OCI-LY1 (cell line): Measurements from ENCODE around the gene DNTT.

ENCODE experiments used
- H2AFZ ChIP-seq: fragments of 200-600 bp; sonication (generic), shearing (Covaris generic); 2 replicates; pipeline ENCODE4 v1.6.0; 2014; ENCODE audit warnings: antibody characterized with exemption, mild to moderate bottlenecking, low read length
- H3F3A ChIP-seq: fragments of 200-600 bp; sonication (generic), shearing (Covaris generic); 2 replicates; pipeline ENCODE4 v1.6.0; 2014; ENCODE audit warnings: mild to moderate bottlenecking, antibody characterized with exemption, low read length, moderate library complexity; ENCODE audit not compliant: insufficient read depth
- H3K27ac ChIP-seq: fragments of 200-600 bp; sonication (generic); 2 replicates; pipeline ENCODE4 v1.5.1; 2014; ENCODE audit warnings: low read length, mixed run types, mild to moderate bottlenecking, low read depth; ENCODE audit not compliant: poor library complexity, severe bottlenecking
- H3K27me3 ChIP-seq: fragments of 200-600 bp; sonication (generic); 2 replicates; pipeline ENCODE4 v1.6.0; 2014; ENCODE audit warnings: antibody characterized with exemption, mild to moderate bottlenecking, low read length, moderate library complexity; ENCODE audit not compliant: insufficient read depth
- H3K36me3 ChIP-seq: fragments of 200-600 bp; sonication (generic); 2 replicates; pipeline ENCODE4 v1.6.1; 2014; ENCODE audit warnings: mild to moderate bottlenecking, antibody characterized with exemption, low read length, moderate library complexity, mixed read lengths; ENCODE audit not compliant: insufficient read depth
- H3K4me1 ChIP-seq: fragments of 200-600 bp; sonication (generic); 2 replicates; pipeline ENCODE4 v1.5.1; 2014; ENCODE audit warnings: mild to moderate bottlenecking, low read length, moderate library complexity; ENCODE audit not compliant: insufficient read depth, severe bottlenecking
- H3K4me2 ChIP-seq: fragments of 200-600 bp; sonication (generic), shearing (Covaris generic); 2 replicates; pipeline ENCODE4 v1.6.1; 2014; ENCODE audit warnings: low read length
- H3K4me3 ChIP-seq: fragments of 200-600 bp; sonication (generic); 2 replicates; pipeline ENCODE4 v1.5.1; 2014; ENCODE audit warnings: low read length, low read depth, mild to moderate bottlenecking, mixed read lengths; ENCODE audit not compliant: poor library complexity, severe bottlenecking
- H3K79me2 ChIP-seq: fragments of 200-600 bp; shearing (Covaris generic); 2 replicates; pipeline ENCODE4 v1.6.1; 2016; ENCODE audit warnings: mixed run types, low read length, mixed read lengths; ENCODE audit not compliant: insufficient read depth
- H3K9ac ChIP-seq: fragments of 200-600 bp; sonication (generic), shearing (Covaris generic); 2 replicates; pipeline ENCODE4 v1.6.1; 2014; ENCODE audit warnings: mild to moderate bottlenecking, low read length, mixed read lengths
- H3K9me2 ChIP-seq: fragments of 200-600 bp; sonication (generic), shearing (Covaris generic); 2 replicates; pipeline ENCODE4 v1.6.1; 2014; ENCODE audit warnings: low read depth, mild to moderate bottlenecking, low read length, mixed read lengths
- H3K9me3 ChIP-seq: fragments of 200-600 bp; shearing (Covaris generic); 2 replicates; pipeline ENCODE4 v1.6.1; 2014; ENCODE audit warnings: low read length, mixed read lengths
- H4K20me1 ChIP-seq: fragments of 200-600 bp; sonication (generic), shearing (Covaris generic); 2 replicates; pipeline ENCODE4 v1.6.0; 2016; ENCODE audit warnings: mild to moderate bottlenecking, low read length; ENCODE audit not compliant: insufficient read depth
- EZH2 ChIP-seq: fragments of 200-600 bp; sonication (generic), shearing (Covaris generic); IDR thresholded peaks from 2 replicates; pipeline ENCODE4 v1.8.0; 2017; ENCODE audit warnings: borderline replicate concordance, mixed run types, mild to moderate bottlenecking, antibody characterized with exemption, low read length, moderate library complexity, mixed read lengths
- TF ChIP-seq, protein P1 (sequence below): fragments of 200-600 bp; sonication (generic), shearing (Covaris generic); IDR thresholded peaks from 2 replicates; pipeline ENCODE4 v1.5.1; 2017; ENCODE audit warnings: mild to moderate bottlenecking, antibody characterized with exemption, low read length, moderate library complexity, mixed read lengths

The DNTT gene

DNA sequence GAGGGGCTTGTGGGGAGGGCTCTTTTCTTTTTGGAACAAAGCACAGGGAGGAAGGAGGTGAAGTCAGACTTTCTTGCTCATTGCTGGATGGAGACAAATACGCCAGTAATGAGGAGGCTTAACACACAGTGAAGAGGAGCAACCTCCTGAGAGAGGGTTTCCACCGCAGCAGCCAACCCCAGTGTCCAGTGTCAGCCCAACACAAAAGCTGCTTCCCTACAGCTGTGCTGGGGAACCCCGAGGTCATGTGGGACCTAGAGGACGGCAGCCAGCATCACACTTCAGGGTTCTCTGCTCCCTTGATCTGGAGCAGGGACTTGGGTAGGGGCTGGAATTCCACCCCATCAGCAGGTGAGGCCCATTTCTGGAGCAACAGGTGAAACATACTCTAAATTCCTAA, 40.6 kb upstream of the DNTT start:
- Histone ChIP-seq H3K4me2 (peak overlapping the region; percentile 58), H3K36me3 (peaks cover 70% of the 10 kb centered on the region), H3K79me2 (peaks cover 86% of the 10 kb centered on the region), H3K27ac (peak overlapping the region; percentile 72), H3F3A (0 out of 2 replicates have a peak, but pooled peaks cover 3% of the 10 kb centered on the region), H3K4me3 (peak overlapping the region; percentile 37), H3K9me2 (no peaks in the 10 kb centered on the region), H3K27me3 (no peaks in the 10 kb centered on the region), H3K4me1 (peaks cover 97% of the 10 kb centered on the region), H4K20me1 (no peaks in the 10 kb centered on the region), H3K9ac (peak overlapping the region; percentile 39; the same call in 1 of the 2 replicates), H2AFZ (no peak overlapping the region), H3K9me3 (no peaks in the 10 kb centered on the region)
- TF ChIP-seq, protein P1, sequence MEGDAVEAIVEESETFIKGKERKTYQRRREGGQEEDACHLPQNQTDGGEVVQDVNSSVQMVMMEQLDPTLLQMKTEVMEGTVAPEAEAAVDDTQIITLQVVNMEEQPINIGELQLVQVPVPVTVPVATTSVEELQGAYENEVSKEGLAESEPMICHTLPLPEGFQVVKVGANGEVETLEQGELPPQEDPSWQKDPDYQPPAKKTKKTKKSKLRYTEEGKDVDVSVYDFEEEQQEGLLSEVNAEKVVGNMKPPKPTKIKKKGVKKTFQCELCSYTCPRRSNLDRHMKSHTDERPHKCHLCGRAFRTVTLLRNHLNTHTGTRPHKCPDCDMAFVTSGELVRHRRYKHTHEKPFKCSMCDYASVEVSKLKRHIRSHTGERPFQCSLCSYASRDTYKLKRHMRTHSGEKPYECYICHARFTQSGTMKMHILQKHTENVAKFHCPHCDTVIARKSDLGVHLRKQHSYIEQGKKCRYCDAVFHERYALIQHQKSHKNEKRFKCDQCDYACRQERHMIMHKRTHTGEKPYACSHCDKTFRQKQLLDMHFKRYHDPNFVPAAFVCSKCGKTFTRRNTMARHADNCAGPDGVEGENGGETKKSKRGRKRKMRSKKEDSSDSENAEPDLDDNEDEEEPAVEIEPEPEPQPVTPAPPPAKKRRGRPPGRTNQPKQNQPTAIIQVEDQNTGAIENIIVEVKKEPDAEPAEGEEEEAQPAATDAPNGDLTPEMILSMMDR: no peak
- no peak for TF ChIP-seq EZH2

DNA sequence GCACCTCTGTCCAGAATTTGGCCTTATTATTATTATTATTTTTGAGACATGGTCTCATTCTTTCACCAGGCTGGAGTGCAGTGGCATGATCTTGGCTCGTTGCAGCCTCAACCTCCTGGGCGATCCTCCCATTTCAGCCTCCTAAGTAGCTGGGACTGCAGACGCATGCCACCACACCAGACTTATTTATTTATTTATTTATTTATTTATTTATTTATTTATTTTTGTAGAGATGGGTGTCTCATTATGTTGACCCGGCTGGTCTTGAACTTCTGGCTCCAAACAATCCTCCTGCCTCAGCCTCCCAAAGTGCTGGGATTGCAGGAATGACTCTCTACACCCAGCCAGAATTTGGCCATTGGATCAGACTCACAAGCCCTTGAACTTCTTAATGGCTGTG, 39.3 kb upstream of the DNTT start:
- TF ChIP-seq, protein P1: no peak
- no peak for TF ChIP-seq EZH2
- H3K9me3 ChIP-seq: no peaks in the 10 kb centered on the region
- no peaks in the 10 kb centered on the region for H3K27me3 ChIP-seq
- H3K4me2 ChIP-seq: peak overlapping the region; percentile 58; the same call in 1 of the 2 replicates
- 0 out of 2 replicates have a peak, but pooled peaks cover 3% of the 10 kb centered on the region for H3F3A ChIP-seq
- H3K4me1 ChIP-seq: peaks cover 92% of the 10 kb centered on the region
- H2AFZ ChIP-seq: no peak overlapping the region
- H3K9me2 ChIP-seq: no peaks in the 10 kb centered on the region
- H3K79me2 ChIP-seq: peaks cover 95% of the 10 kb centered on the region
- H3K27ac ChIP-seq: no peak overlapping the region
- H3K4me3 ChIP-seq: no peak overlapping the region
- H4K20me1 ChIP-seq: no peaks in the 10 kb centered on the region
- H3K9ac ChIP-seq: no peak overlapping the region
- H3K36me3 ChIP-seq: peaks cover 71% of the 10 kb centered on the region

DNA sequence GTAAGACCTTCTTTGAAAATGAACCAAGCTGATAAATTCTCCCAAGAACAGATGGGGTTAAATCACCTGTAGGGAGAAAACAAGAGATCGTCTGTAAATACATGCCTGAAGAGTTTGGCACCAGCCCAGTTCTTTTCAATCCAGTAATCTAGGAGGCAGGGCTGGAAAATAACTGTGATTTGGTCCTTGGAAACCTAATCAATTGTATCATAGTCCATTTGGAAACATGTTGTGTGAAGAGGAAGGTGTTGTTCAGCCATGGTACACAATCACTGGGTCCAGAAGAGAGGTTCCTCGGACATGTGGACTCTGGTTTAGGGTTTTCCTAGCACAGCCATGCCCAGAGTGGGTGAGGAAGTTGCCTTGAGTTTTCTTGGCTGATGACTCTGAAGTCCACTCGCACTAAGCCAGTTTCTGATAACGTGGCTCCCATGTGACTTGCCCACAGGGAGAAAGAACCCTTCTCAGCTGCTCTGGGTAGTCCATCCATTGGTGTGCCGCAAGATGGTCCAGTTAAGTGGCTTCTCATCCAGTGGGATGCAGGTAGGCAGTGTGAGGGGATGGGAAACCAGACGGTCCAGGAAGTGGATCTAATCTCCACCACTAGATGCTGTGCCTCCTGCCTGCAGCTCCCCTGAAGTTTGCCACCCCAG, 38.0 kb upstream of the DNTT start:
- peaks cover 66% of the 10 kb centered on the region for H3K36me3 ChIP-seq
- H3K9me2 ChIP-seq: no peaks in the 10 kb centered on the region
- no peak overlapping the region for H3K27ac ChIP-seq
- peaks cover 79% of the 10 kb centered on the region for H3K4me1 ChIP-seq
- peaks cover 98% of the 10 kb centered on the region for H3K79me2 ChIP-seq
- no peak overlapping the region for H2AFZ ChIP-seq
- TF ChIP-seq EZH2: no peak
- TF ChIP-seq, protein P1: no peak
- H3K4me3 ChIP-seq: no peak overlapping the region
- H3K4me2 ChIP-seq: peak overlapping the region; percentile 8; the same call in 1 of the 2 replicates
- H3K27me3 ChIP-seq: no peaks in the 10 kb centered on the region
- H4K20me1 ChIP-seq: no peaks in the 10 kb centered on the region
- no peaks in the 10 kb centered on the region for H3K9me3 ChIP-seq
- 0 out of 2 replicates have a peak, but pooled peaks cover 3% of the 10 kb centered on the region for H3F3A ChIP-seq
- no peak overlapping the region for H3K9ac ChIP-seq
